Immature natural killer cell (primary cell): Measurements from ENCODE around the gene HP. TPM values are rescaled to one million over a fixed set of nuclear protein-coding genes. Genes with fewer than 3 reads are reported as not detected.
A peak's percentile ranks its signal among the peaks of the same experiment; 100 is the strongest.

Experiments
- DNase-seq, 3 donors: peaks; one replicate each; pipeline ENCODE4 v3.0.0; 2022; ENCODE audit warnings: mixed read lengths in 1 of 3
- H3K27ac Mint-ChIP-seq, 6 donors: one replicate each; pipeline ENCODE4 v1.8.0; 2020; ENCODE audit warnings: mixed read lengths in 6 of 6, mild to moderate bottlenecking in 5 of 6, inconsistent platforms in 4 of 6, moderate library complexity in 3 of 6
- H3K27me3 Mint-ChIP-seq, 3 donors: one replicate each; pipeline ENCODE4 v1.8.0; 2020 to 2021; ENCODE audit warnings: low read depth in 3 of 3, mild to moderate bottlenecking in 3 of 3, mixed read lengths in 3 of 3, moderate library complexity in 3 of 3, inconsistent platforms in 1 of 3
- H3K36me3 Mint-ChIP-seq, 3 donors: one replicate each; pipeline ENCODE4 v1.8.0; 2020; ENCODE audit warnings: mixed read lengths in 3 of 3, inconsistent platforms in 2 of 3, mild to moderate bottlenecking in 2 of 3
- H3K4me1 Mint-ChIP-seq, 2 donors: one replicate each; pipeline ENCODE4 v1.8.0; 2020; ENCODE audit warnings: inconsistent platforms in 2 of 2, mild to moderate bottlenecking in 2 of 2, mixed read lengths in 2 of 2, moderate library complexity in 1 of 2
- H3K4me3 Mint-ChIP-seq, 5 donors: one replicate each; pipeline ENCODE4 v1.8.0; 2020; ENCODE audit warnings: mild to moderate bottlenecking in 5 of 5, mixed read lengths in 5 of 5, inconsistent platforms in 3 of 5, moderate library complexity in 3 of 5
- H3K9me3 Mint-ChIP-seq, 6 donors: one replicate each; pipeline ENCODE4 v1.8.0; 2020; ENCODE audit warnings: mild to moderate bottlenecking in 6 of 6, mixed read lengths in 6 of 6, inconsistent platforms in 4 of 6, moderate library complexity in 3 of 6
- polyA plus RNA-seq, 3 donors: library from polyadenylated mRNA; unstranded; fragments of 300-500 nt; fragmentation: Illumina TruSeq; gene quantifications; one replicate each; pipeline ENCODE4 v1.2.3, GENCODE V29; 2021

The HP gene
- polyA plus RNA-seq, 3 donors from 2014 or later, result not detected

- no peak for DNase-seq
- H3K9me3 Mint-ChIP-seq, result peaks cover 0 to 2% (median under 1%) of the 10 kb centered on the region in 6 donors
- no peaks in the 10 kb centered on the region for H3K4me1 Mint-ChIP-seq
- no peak overlapping the region for H3K27ac Mint-ChIP-seq
- H3K4me3 Mint-ChIP-seq, result no peak overlapping the region
- no peaks in the 10 kb centered on the region for H3K27me3 Mint-ChIP-seq
- H3K36me3 Mint-ChIP-seq, result peaks cover 23 to 37% (median 26%) of the 10 kb centered on the region in 3 donors
These were observed 29.6 kb downstream of the HP start for GRCh38 chr16:72083778-72084404.

DNA sequence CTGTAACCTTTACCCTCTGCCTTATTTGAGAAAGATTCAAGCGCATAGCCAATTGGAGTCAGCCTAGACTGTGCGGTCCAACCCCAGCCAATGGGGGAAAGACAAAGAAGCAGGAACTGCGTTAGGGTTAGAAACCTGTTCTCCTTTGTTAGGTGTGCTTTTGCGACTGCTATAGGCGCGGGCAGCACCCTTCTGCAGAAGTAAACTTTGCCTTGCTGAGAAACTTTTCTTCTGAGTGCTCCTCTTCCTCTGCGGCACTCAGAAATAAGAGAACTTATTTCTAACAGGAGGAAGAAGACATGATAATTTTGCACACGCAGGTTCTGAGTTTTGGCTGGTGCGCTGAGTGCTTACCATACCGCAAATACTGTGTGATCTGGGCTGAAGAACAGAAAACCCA is 30.1 kb downstream of the HP start:
- no peak for DNase-seq
- Mint-ChIP-seq H3K27me3 (no peaks in the 10 kb centered on the region), H3K4me1 (no peaks in the 10 kb centered on the region), H3K9me3 (peaks cover 0 to 2% (median under 1%) of the 10 kb centered on the region in 6 donors), H3K36me3 (peaks cover 26 to 41% (median 28%) of the 10 kb centered on the region in 3 donors), H3K4me3 (no peak overlapping the region), H3K27ac (no peak overlapping the region)

- H3K9me3 Mint-ChIP-seq, result peaks cover 0 to 2% (median under 1%) of the 10 kb centered on the region in 6 donors
- H3K36me3 Mint-ChIP-seq, result peaks cover 26 to 41% (median 30%) of the 10 kb centered on the region in 3 donors
- no peak for DNase-seq
- no peaks in the 10 kb centered on the region for H3K27me3 Mint-ChIP-seq
- no peak overlapping the region for H3K4me3 Mint-ChIP-seq
- H3K27ac Mint-ChIP-seq, result no peak overlapping the region
- H3K4me1 Mint-ChIP-seq, result no peaks in the 10 kb centered on the region
These were observed 30.7 kb downstream of the HP start for GRCh38 chr16:72085002-72085401.

- Mint-ChIP-seq H3K9me3 (no peaks in the 10 kb centered on the region), H3K36me3 (peaks cover 4 to 22% (median 14%) of the 10 kb centered on the region in 3 donors), H3K4me3 (peak overlapping the region; percentile 38 to 100 (median 94)), H3K27ac (peak overlapping the region in 3 of 6 donors; percentile 8 to 29 (median 27)), H3K27me3 (peaks cover 0 to 4% (median 2%) of the 10 kb centered on the region in 3 donors), H3K4me1 (peaks cover 47 to 60% of the 10 kb centered on the region in 2 donors)
- DNase-seq, result no peak
These were observed 36.9 kb downstream of the HP start for GRCh38 chr16:72091217-72091616.

DNA sequence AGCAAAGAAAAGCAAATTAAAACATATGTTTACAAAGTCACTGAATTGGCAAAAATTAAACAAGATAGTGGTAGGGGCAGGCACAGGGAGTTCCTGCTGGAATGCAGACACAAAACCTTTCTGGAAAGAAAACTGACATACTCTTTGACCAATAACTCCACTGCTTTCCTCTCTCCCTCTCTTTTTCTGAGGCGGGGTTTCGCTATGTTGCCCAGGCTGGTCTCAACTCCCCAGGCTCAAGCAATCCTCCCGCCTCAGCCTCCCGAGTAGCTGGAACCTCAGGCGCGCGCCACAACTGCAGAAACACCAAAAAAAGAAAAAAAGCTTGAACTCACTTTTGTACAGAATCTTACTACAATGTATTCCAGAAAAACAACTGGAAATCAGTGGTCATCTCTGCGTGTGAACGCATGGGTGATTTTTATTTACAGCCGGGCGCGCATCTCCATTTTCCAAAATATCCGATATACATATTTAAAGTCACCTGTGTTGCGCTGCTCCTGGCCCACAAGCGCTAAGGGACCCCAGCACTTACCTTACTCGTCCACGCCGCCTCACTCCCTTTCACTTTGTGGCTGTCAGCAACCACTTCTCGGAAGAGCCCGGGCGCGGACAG is 38.6 kb downstream of the HP start:
- Mint-ChIP-seq H3K27me3 (peaks cover 0 to 4% (median 2%) of the 10 kb centered on the region in 3 donors), H3K9me3 (no peaks in the 10 kb centered on the region), H3K4me3 (peak overlapping the region; percentile 94 to 100 (median 99)), H3K36me3 (peaks cover 0 to 27% (median 10%) of the 10 kb centered on the region in 3 donors), H3K4me1 (peaks cover 51 to 73% of the 10 kb centered on the region in 2 donors), H3K27ac (peak overlapping the region; percentile 97 to 100 (median 98))
- DNase-seq, result peak in 1 of 3 donors; percentile 6

DNA sequence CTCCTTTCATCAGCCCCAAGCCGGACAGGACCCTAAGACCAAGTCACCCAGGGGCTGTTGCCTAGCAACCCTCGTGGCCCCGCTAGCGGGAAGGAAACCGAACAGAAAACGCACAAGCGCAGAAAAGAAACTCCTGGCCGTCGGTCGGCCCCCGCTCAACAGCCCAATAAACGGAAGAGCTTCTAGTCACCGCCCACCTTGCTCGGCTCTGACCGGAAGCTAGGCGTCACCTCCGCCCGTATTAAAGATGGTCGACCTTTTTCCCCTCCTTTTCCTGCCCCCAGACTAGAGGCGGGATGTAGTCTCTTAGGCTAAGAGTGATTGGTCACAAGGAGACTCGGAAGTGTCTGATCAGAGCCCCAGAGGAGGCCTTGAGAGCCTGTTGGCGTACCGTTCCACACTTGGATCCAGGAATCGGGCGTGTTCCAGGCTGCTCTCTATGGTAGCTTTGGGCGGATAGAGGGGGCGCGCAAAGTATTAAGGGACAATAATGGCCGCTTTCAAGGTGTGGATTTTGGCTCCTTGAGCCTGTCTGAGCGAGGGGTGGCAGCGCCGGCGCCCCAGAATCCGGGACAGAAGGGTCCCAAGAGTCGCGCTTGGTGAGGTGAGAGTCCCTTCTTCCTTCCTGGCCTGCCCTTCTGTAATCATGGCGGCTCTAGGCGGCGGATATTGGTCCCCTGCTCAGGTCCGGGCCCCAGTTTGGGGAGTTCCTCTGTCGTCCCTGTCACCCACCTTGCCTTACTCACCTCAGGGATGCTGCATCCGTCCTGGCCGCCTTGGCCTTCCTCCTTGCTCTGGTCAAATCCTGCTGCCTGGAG is 39.4 kb downstream of the HP start, which contains the start of the genes DHX38 and TXNL4B:
DHX38 (plus strand) TSS at position 400 of the 818 bp plus-strand sequence. CDS start 2,311 bp downstream, outside the sequence.
TXNL4B (minus strand) TSS at position 173 of the 818 bp plus-strand sequence. CDS start 2,871 bp downstream, outside the sequence.
- H3K4me3 Mint-ChIP-seq, result peak within 1 kb of the TSS; percentile 94 to 100 (median 99)
- H3K9me3 Mint-ChIP-seq, result no peaks in the 10 kb centered on the region
- H3K27me3 Mint-ChIP-seq, result peaks cover 0 to 4% (median 2%) of the 10 kb centered on the region in 3 donors
- peaks cover 3 to 28% (median 14%) of the 10 kb centered on the region in 3 donors for H3K36me3 Mint-ChIP-seq
- peaks cover 55 to 73% of the 10 kb centered on the region in 2 donors for H3K4me1 Mint-ChIP-seq
- peak within 1 kb of the TSS; percentile 97 to 100 (median 98) for H3K27ac Mint-ChIP-seq
- DNase-seq, result peak; percentile 94 to 95 (median 94)

DNA sequence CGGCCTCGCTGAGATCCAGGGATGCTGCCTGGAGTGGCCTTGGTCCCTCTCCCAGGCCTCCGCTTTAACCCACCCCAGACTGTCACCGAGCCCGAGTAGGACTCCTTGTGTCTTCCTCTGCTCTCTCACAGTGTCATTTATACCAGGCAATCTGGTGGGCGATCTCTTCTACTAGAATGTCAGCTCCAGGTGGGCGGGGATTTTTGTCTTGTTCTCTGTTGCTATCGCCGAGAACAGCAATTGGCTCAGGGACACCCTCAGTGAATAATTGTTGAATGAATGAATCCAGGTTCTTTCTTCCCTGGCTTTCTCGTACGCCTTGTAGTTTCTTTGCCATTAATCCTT is 39.9 kb downstream of the HP start:
- Mint-ChIP-seq H3K4me3 (peak overlapping the region; percentile 94 to 100 (median 99)), H3K4me1 (peaks cover 56 to 73% of the 10 kb centered on the region in 2 donors), H3K27ac (peak overlapping the region; percentile 97 to 100 (median 98)), H3K9me3 (no peaks in the 10 kb centered on the region), H3K36me3 (peaks cover 3 to 28% (median 9%) of the 10 kb centered on the region in 3 donors), H3K27me3 (peaks cover 0 to 4% (median 2%) of the 10 kb centered on the region in 3 donors)
- no peak for DNase-seq

- no peak for DNase-seq
- Mint-ChIP-seq H3K27ac (no peak overlapping the region), H3K27me3 (peaks cover 0 to 7% (median 4%) of the 10 kb centered on the region in 3 donors), H3K36me3 (peaks cover 18 to 62% (median 24%) of the 10 kb centered on the region in 3 donors), H3K9me3 (no peaks in the 10 kb centered on the region), H3K4me3 (no peak overlapping the region), H3K4me1 (peaks cover 28 to 36% of the 10 kb centered on the region in 2 donors)
These were observed 44.6 kb downstream of the HP start for GRCh38 chr16:72098936-72099335.

DNA sequence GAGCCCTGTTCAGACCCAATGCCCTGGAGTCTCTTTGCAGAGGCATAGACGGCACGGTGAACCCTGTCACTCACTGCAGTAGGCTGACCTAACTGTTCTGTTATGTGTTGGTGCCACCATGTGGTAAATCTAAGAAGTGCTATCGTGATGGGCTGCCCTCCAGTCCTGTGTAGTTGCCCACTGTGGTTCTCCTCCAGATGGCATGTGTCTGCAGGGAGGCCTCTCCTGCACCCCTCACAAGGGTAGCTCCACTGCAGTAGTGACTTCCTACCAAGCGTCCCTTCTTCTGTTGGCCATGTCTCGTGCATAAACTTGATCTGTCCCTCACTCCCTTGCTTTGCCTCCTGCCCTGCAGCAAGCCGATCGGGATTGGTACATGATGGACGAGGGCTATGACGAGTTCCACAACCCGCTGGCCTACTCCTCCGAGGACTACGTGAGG is 45.1 kb downstream of the HP start:
- peak; percentile 21 to 38 (median 26) for DNase-seq
- H3K9me3 Mint-ChIP-seq, result no peaks in the 10 kb centered on the region
- peaks cover 0 to 9% (median 2%) of the 10 kb centered on the region in 3 donors for H3K27me3 Mint-ChIP-seq
- H3K4me3 Mint-ChIP-seq, result no peak overlapping the region
- no peak overlapping the region for H3K27ac Mint-ChIP-seq
- peaks cover 18 to 67% (median 24%) of the 10 kb centered on the region in 3 donors for H3K36me3 Mint-ChIP-seq
- H3K4me1 Mint-ChIP-seq, result peaks cover 23 to 31% of the 10 kb centered on the region in 2 donors

DNA sequence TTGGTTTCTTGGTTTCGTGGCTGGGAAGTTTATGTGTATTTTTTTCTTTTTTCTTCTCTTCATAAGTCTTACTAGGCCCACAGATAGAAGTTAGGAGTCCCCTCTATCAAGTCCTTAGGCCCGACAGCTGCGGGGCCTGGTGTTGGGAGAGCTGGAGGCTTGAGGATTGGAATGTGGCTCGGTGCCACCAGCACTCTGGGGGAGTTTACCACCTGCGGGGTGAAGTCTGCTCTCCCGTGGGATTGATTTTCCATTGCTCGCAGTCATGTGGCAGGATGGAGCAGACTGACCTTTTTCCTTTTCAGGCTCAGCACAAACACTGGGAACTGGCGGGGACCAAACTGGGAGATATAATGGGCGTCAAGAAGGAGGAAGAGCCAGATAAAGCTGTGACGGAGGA is 46.9 kb downstream of the HP start:
- Mint-ChIP-seq H3K36me3 (peaks cover 29 to 75% (median 32%) of the 10 kb centered on the region in 3 donors), H3K4me1 (peaks cover 11 to 13% of the 10 kb centered on the region in 2 donors), H3K9me3 (no peaks in the 10 kb centered on the region), H3K27ac (no peak overlapping the region), H3K27me3 (peaks cover 0 to 9% (median 2%) of the 10 kb centered on the region in 3 donors), H3K4me3 (no peak overlapping the region)
- DNase-seq, result no peak

DNA sequence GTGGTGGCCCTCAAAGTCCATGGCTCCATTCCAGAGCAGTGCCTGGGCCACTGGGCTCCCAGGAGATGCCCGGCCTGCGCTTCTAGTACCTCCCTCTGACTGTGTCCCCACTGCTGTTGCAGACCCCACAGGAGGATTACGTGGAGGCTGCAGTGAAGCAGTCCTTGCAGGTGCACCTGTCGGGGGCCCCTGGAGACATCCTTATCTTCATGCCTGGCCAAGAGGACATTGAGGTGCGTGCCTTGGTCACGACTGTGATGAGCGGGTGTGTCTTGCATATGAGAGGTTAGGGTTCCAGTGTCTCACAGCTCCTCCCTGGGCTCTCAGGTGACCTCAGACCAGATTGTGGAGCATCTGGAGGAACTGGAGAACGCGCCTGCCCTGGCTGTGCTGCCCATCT is 50.6 kb downstream of the HP start:
- Mint-ChIP-seq H3K36me3 (peaks cover 33 to 81% (median 35%) of the 10 kb centered on the region in 3 donors), H3K27me3 (peaks cover 1 to 8% (median 2%) of the 10 kb centered on the region in 3 donors), H3K4me1 (no peaks in the 10 kb centered on the region), H3K27ac (no peak overlapping the region), H3K4me3 (no peak overlapping the region), H3K9me3 (no peaks in the 10 kb centered on the region)
- DNase-seq, result no peak

DNA sequence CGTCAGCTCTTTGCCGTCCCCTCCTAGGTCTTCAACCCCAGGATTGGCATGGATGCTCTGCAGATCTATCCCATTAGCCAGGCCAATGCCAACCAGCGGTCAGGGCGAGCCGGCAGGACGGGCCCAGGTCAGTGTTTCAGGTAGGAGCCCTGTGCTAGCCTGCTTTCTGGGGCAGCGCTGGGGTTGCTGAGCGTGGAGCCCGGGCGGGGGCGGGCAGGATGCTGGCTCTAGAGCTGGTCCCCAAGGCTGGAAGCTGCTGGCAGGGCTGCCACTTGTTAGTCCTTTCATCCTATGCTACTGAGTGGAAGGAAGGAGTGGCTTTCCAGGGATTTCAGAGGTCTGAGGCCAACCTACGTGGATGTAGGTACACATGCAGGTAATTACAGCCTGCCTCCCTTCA is 51.7 kb downstream of the HP start:
- no peak for DNase-seq
- no peak overlapping the region for H3K27ac Mint-ChIP-seq
- peaks cover 1 to 6% (median 2%) of the 10 kb centered on the region in 3 donors for H3K27me3 Mint-ChIP-seq
- no peaks in the 10 kb centered on the region for H3K9me3 Mint-ChIP-seq
- peaks cover 38 to 88% (median 42%) of the 10 kb centered on the region in 3 donors for H3K36me3 Mint-ChIP-seq
- no peak overlapping the region for H3K4me3 Mint-ChIP-seq
- no peaks in the 10 kb centered on the region for H3K4me1 Mint-ChIP-seq

GRCh38 chr16:72107371-72107770 is 53.1 kb downstream of the HP start:
- H3K36me3 Mint-ChIP-seq, result peaks cover 31 to 86% (median 40%) of the 10 kb centered on the region in 3 donors

More at GRCh38 chr16:72107371-72107770, 53.1 kb downstream of the HP start:
- Mint-ChIP-seq H3K4me3 (no peak overlapping the region), H3K4me1 (no peaks in the 10 kb centered on the region), H3K27me3 (peaks cover 1 to 6% (median 2%) of the 10 kb centered on the region in 3 donors), H3K9me3 (no peaks in the 10 kb centered on the region), H3K27ac (no peak overlapping the region)
- DNase-seq, result no peak
